Measurements from ENCODE around the gene ADAM23.

DNA sequence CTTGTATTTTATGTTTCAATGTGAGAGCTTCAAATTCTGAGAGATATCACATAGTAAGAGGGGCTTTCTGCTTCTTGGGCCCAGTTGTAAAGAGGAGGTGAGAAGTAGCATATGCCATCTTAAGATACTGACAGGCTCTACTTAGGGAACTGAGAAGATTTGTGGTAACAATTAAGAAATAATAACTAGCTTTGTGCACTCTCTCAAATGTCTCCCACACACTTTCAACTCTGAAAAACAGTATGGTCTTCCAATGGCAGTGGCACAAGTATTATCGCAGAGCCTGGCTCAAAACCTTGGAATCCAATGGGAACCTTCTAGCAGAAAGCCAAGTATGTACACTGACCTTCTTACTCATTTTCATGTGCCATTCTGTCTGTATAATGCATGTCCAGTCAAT is 118.6 kb downstream of the ADAM23 start:
- TF ChIP-seq, protein P1, sequence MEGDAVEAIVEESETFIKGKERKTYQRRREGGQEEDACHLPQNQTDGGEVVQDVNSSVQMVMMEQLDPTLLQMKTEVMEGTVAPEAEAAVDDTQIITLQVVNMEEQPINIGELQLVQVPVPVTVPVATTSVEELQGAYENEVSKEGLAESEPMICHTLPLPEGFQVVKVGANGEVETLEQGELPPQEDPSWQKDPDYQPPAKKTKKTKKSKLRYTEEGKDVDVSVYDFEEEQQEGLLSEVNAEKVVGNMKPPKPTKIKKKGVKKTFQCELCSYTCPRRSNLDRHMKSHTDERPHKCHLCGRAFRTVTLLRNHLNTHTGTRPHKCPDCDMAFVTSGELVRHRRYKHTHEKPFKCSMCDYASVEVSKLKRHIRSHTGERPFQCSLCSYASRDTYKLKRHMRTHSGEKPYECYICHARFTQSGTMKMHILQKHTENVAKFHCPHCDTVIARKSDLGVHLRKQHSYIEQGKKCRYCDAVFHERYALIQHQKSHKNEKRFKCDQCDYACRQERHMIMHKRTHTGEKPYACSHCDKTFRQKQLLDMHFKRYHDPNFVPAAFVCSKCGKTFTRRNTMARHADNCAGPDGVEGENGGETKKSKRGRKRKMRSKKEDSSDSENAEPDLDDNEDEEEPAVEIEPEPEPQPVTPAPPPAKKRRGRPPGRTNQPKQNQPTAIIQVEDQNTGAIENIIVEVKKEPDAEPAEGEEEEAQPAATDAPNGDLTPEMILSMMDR (optimal IDR thresholded peaks at IDR 0.05 in 1 of 3, IDR thresholded peaks at IDR 0.05 in 1 of 3, conservative IDR thresholded peaks at IDR 0.05 in 1 of 3; ENCODE audit: extremely low read depth in 1 of 3, insufficient read depth in 2 of 3, low read length in 3 of 3): no peak
- no peak for TF ChIP-seq EZH2 (IDR thresholded peaks at IDR 0.05; ENCODE audit: low read length)

Measured in keratinocyte (primary cell).